ENCODE measurements around the gene GRIK4. TPM values are rescaled to one million over a fixed set of nuclear protein-coding genes. Genes with fewer than 3 reads are reported as not detected.

Gene GRIK4
- total and polyA plus RNA-seq, 2 of the 4 experiments (the other 2 are of a cell fraction), result 0.18 to 0.38 TPM

- peaks cover 3% of the 10 kb centered on the region for H3K27me3 ChIP-seq (ENCODE audit: control insufficient read depth, insufficient read depth, low read length)
- no peak for TF ChIP-seq MAZ (IDR thresholded peaks at IDR 0.05; ENCODE audit: borderline replicate concordance, low read depth, low read length)
- TF ChIP-seq RCOR1 (IDR thresholded peaks at IDR 0.05; ENCODE audit: insufficient replicate concordance, low read length), result no peak
- TF ChIP-seq FOS (IDR thresholded peaks at IDR 0.05; ENCODE audit: low read depth, low read length), result no peak
- TF ChIP-seq NFE2L2 (IDR thresholded peaks at IDR 0.05; ENCODE audit: low read depth, low read length), result no peak
- no peak for TF ChIP-seq CHD1 (IDR thresholded peaks at IDR 0.05; ENCODE audit: low read depth, low read length)
- TF ChIP-seq MAFK (IDR thresholded peaks at IDR 0.05; ENCODE audit: low read depth, low read length), result no peak
- no peak for TF ChIP-seq MXI1 (IDR thresholded peaks at IDR 0.05; ENCODE audit: borderline replicate concordance, low read depth, low read length)
- TF ChIP-seq ELK1 (IDR thresholded peaks at IDR 0.05; ENCODE audit: borderline replicate concordance, low read depth, low read length), result no peak
- no peak for TF ChIP-seq RFX5 (IDR thresholded peaks at IDR 0.05; ENCODE audit: low read depth, low read length)
- TF ChIP-seq POLR2A (IDR thresholded peaks at IDR 0.05; ENCODE audit: low read depth, low read length), result no peak
- TF ChIP-seq SMC3 (IDR thresholded peaks at IDR 0.05; ENCODE audit: low read depth, low read length), result no peak
- no peak for TF ChIP-seq RAD21 (IDR thresholded peaks at IDR 0.05; ENCODE audit: low read length)
- H3K56ac ChIP-seq (ENCODE audit: extremely low read depth, insufficient read depth, low read length), result no peak overlapping the region
- H3K27ac ChIP-seq (ENCODE audit: insufficient read depth, low read length), result no peak overlapping the region
- WGBS, 2 experiments (ENCODE audit: extremely low coverage in 2 of 2, insufficient read length in 1 of 2), result 83% methylated on average over 3 of the region's 11 CpGs; no CpG with 5 or more reads in 1 of the 2 experiments
- ATAC-seq (ENCODE audit: low read depth) (no peak), DNase-seq (no peak)
- intact Hi-C loops (cut with micrococcal nuclease), result no loop called here
- H3K23ac ChIP-seq (ENCODE audit: low read depth, low read length), result no peak overlapping the region
- POLR2A ChIA-PET (ENCODE audit: unreplicated experiment), result no interaction called here
- BruUV-seq (replicated peaks), result no TSS peak
- no peaks in the 10 kb centered on the region for H4K20me1 ChIP-seq (ENCODE audit: insufficient read depth, low read length)
- no peaks in the 10 kb centered on the region for H3K79me1 ChIP-seq (ENCODE audit: low read depth in 1 of 2, low read length in 2 of 2)
- no peak overlapping the region for H2BK120ac ChIP-seq (ENCODE audit: low read depth, low read length)
- H4K91ac ChIP-seq (ENCODE audit: insufficient read depth, low read depth, low read length), result no peak overlapping the region
- H2BK15ac ChIP-seq (ENCODE audit: low read depth, low read length), result no peak overlapping the region
- no peak overlapping the region for H3K9ac ChIP-seq (ENCODE audit: low read depth, low read length)
- H3K4me2 ChIP-seq (ENCODE audit: low read depth, low read length), result no peak overlapping the region
- no peak overlapping the region for H3K4me3 ChIP-seq (ENCODE audit: insufficient read depth, low read depth, low read length)
- in situ Hi-C loops (cut with MboI; ENCODE audit: low sequenced_read_pairs), result no loop called here
- no peak overlapping the region for H2AK9ac ChIP-seq (replicated peaks; ENCODE audit: low read depth, low read length, poor library complexity)
- H2BK20ac ChIP-seq (ENCODE audit: low read depth, low read length), result no peak overlapping the region
- dilution Hi-C loops (cut with HindIII; ENCODE audit: low sequenced_read_pairs, unreplicated experiment), result no loop called here
- H3K9me3 ChIP-seq (ENCODE audit: control insufficient read depth, insufficient read depth, low read length), result peaks cover 6% of the 10 kb centered on the region
- H3K4ac ChIP-seq (ENCODE audit: low read depth, low read length), result no peak overlapping the region
- H3K18ac ChIP-seq (ENCODE audit: low read depth, low read length), result no peak overlapping the region
- CTCF ChIA-PET, result no interaction called here
- peaks cover 10% of the 10 kb centered on the region for H3K9me1 ChIP-seq (ENCODE audit: insufficient read depth, low read length)
- H4K5ac ChIP-seq (ENCODE audit: low read depth, low read length), result no peak overlapping the region
- H2AK5ac ChIP-seq (ENCODE audit: low read depth, low read length), result no peak overlapping the region
- peaks cover 11% of the 10 kb centered on the region; the same call in 1 of the 2 replicates for H3K4me1 ChIP-seq (ENCODE audit: control insufficient read depth, insufficient read depth, low read length)
- H2AFZ ChIP-seq (replicated peaks; ENCODE audit: low read length, poor library complexity), result no peak overlapping the region
- no peak overlapping the region for H2BK5ac ChIP-seq (ENCODE audit: low read depth, low read length, poor library complexity, severe bottlenecking)
- no peaks in the 10 kb centered on the region for H3K36me3 ChIP-seq (ENCODE audit: control insufficient read depth, insufficient read depth, low read length)
- H4K8ac ChIP-seq (ENCODE audit: low read depth in 2 of 2, low read length in 2 of 2), result no peak overlapping the region
- no peak overlapping the region for H3K14ac ChIP-seq (replicated peaks; ENCODE audit: low read depth, low read length)
Observed at GRCh38 chr11:120708511-120709183, 197.1 kb downstream of the GRIK4 start.
